Measurements from ENCODE around the gene PHOX2A. TPM values are rescaled to one million over a fixed set of nuclear protein-coding genes. Genes with fewer than 3 reads are reported as not detected.

The PHOX2A gene
- total RNA-seq, 6 experiments from 2014 or later: not detected

DNA sequence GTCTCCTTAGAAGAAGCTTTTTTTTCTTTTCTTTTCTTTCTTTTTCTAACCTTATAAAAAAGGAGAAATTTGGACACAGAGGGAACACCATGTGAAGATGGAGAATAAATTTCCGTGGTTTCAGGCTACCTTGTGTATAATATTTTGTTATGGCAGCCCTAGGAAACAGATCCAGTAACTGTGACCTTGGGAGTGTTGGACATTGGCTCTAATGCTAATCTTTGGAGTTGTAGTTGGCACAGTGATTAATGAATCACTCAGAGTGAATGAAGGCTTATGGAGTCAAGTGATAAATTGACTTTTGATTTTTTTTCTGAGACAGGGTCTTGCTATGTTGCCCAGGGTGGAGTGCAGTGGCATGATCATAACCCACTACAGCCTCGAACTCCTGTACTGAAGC lies 15.5 kb upstream of the PHOX2A start:
- Mint-ChIP-seq H3K27ac (no peak overlapping the region), H3K27me3 (ENCODE audit: insufficient read depth) (peaks cover 16% of the 10 kb centered on the region), H3K4me3 (no peak overlapping the region), H3K4me1 (ENCODE audit: low read depth) (peaks cover 23% of the 10 kb centered on the region), H3K9me3 (no peaks in the 10 kb centered on the region; the same call in 1 of the 2 replicates), H3K36me3 (ENCODE audit: low read depth) (no peaks in the 10 kb centered on the region)
- TF ChIP-seq, protein P1, sequence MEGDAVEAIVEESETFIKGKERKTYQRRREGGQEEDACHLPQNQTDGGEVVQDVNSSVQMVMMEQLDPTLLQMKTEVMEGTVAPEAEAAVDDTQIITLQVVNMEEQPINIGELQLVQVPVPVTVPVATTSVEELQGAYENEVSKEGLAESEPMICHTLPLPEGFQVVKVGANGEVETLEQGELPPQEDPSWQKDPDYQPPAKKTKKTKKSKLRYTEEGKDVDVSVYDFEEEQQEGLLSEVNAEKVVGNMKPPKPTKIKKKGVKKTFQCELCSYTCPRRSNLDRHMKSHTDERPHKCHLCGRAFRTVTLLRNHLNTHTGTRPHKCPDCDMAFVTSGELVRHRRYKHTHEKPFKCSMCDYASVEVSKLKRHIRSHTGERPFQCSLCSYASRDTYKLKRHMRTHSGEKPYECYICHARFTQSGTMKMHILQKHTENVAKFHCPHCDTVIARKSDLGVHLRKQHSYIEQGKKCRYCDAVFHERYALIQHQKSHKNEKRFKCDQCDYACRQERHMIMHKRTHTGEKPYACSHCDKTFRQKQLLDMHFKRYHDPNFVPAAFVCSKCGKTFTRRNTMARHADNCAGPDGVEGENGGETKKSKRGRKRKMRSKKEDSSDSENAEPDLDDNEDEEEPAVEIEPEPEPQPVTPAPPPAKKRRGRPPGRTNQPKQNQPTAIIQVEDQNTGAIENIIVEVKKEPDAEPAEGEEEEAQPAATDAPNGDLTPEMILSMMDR (IDR thresholded peaks at IDR 0.05): no peak
- no peak for DNase-seq

GRCh38 chr11:72257570-72257969 lies 13.6 kb upstream of the PHOX2A start:
- peaks cover 31% of the 10 kb centered on the region for H3K27me3 Mint-ChIP-seq (ENCODE audit: insufficient read depth)
- H3K4me3 Mint-ChIP-seq: no peak overlapping the region
- no peak overlapping the region for H3K27ac Mint-ChIP-seq
- H3K4me1 Mint-ChIP-seq (ENCODE audit: low read depth): peaks cover 8% of the 10 kb centered on the region
- no peaks in the 10 kb centered on the region for H3K36me3 Mint-ChIP-seq (ENCODE audit: low read depth)
- TF ChIP-seq, protein P1 (IDR thresholded peaks at IDR 0.05): no peak
- no peaks in the 10 kb centered on the region; the same call in 1 of the 2 replicates for H3K9me3 Mint-ChIP-seq
- no peak for DNase-seq

- Mint-ChIP-seq H3K36me3 (ENCODE audit: low read depth) (no peaks in the 10 kb centered on the region), H3K4me3 (no peak overlapping the region), H3K4me1 (ENCODE audit: low read depth) (peaks cover 5% of the 10 kb centered on the region; the same call in 1 of the 2 replicates), H3K9me3 (no peaks in the 10 kb centered on the region; the same call in 1 of the 2 replicates), H3K27me3 (ENCODE audit: insufficient read depth) (peaks cover 40% of the 10 kb centered on the region), H3K27ac (no peak overlapping the region)
- no peak for DNase-seq
- TF ChIP-seq, protein P1 (IDR thresholded peaks at IDR 0.05): no peak
These were observed 10.5 kb upstream of the PHOX2A start for GRCh38 chr11:72254299-72254993.

DNA sequence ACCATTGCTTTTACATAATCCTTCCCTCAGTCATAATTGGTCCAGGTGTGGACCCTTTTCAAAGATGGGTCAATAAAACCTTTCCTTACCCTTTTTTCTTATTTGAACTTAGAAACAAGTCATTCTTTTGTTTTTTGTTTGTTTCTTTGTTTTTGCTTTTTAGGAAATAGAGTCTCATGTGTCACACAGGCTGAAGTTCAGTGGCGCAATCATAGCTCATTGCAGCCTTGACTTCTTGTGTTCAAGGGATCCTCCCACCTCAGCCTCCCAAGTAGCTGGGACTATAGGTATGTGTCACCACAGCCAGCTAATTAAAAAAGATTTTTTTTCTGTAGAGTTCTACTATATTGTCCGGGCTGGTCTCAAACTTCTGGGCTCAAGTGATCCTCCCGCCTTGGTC lies 9.4 kb upstream of the PHOX2A start:
- H3K4me3 Mint-ChIP-seq: no peak overlapping the region
- no peaks in the 10 kb centered on the region for H3K36me3 Mint-ChIP-seq (ENCODE audit: low read depth)
- H3K4me1 Mint-ChIP-seq (ENCODE audit: low read depth): peaks cover 5% of the 10 kb centered on the region; the same call in 1 of the 2 replicates
- no peak for DNase-seq
- H3K27me3 Mint-ChIP-seq (ENCODE audit: insufficient read depth): peaks cover 41% of the 10 kb centered on the region
- TF ChIP-seq, protein P1 (IDR thresholded peaks at IDR 0.05): no peak
- H3K9me3 Mint-ChIP-seq: no peaks in the 10 kb centered on the region; the same call in 1 of the 2 replicates
- no peak overlapping the region for H3K27ac Mint-ChIP-seq

- no peaks in the 10 kb centered on the region for H3K36me3 Mint-ChIP-seq (ENCODE audit: low read depth)
- TF ChIP-seq, protein P1 (IDR thresholded peaks at IDR 0.05): no peak
- DNase-seq: no peak
- H3K27me3 Mint-ChIP-seq (ENCODE audit: insufficient read depth): peaks cover 41% of the 10 kb centered on the region
- no peaks in the 10 kb centered on the region for H3K4me1 Mint-ChIP-seq (ENCODE audit: low read depth)
- H3K9me3 Mint-ChIP-seq: no peaks in the 10 kb centered on the region; the same call in 1 of the 2 replicates
- no peak overlapping the region for H3K4me3 Mint-ChIP-seq
- no peak overlapping the region for H3K27ac Mint-ChIP-seq
These were observed 7.6 kb upstream of the PHOX2A start for GRCh38 chr11:72251614-72252013.
